HEK293 (cell line): ENCODE data around the gene CDYL.

Experiments
- YY1 ChIP-seq: fragments of 450-650 bp; formaldehyde crosslinking; IDR thresholded peaks from 2 replicates; pipeline ENCODE4 v1.5.1; 2018; ENCODE audit warnings: missing biosample characterization, missing genetic modification characterization
- ZNF24 ChIP-seq: fragments of 450-650 bp; formaldehyde crosslinking; IDR thresholded peaks from 2 replicates; pipeline ENCODE4 v1.5.1; 2016; ENCODE audit warnings: missing biosample characterization, missing genetic modification characterization
- ZNF350 ChIP-seq: fragments of 450-650 bp; formaldehyde crosslinking; IDR thresholded peaks from 2 replicates; pipeline ENCODE4 v1.5.0; 2017; ENCODE audit warnings: missing biosample characterization, mild to moderate bottlenecking, missing genetic modification characterization
- ZNF37A ChIP-seq: fragments of 450-650 bp; IDR thresholded peaks from 2 replicates; pipeline ENCODE4 v1.5.1; 2018; ENCODE audit warnings: missing biosample characterization, missing genetic modification characterization
- ZNF600 ChIP-seq: fragments of 450-650 bp; formaldehyde crosslinking; IDR thresholded peaks from 2 replicates; pipeline ENCODE4 v1.5.1; 2016; ENCODE audit warnings: missing biosample characterization, missing genetic modification characterization
- ZNF830 ChIP-seq: fragments of 450-650 bp; IDR thresholded peaks from 2 replicates; pipeline ENCODE4 v1.5.0; 2018; ENCODE audit warnings: missing biosample characterization, missing genetic modification characterization, low read depth, mild to moderate bottlenecking, moderate library complexity
- TF ChIP-seq, protein P1 (sequence below): fragments of 450-650 bp; formaldehyde crosslinking; IDR thresholded peaks from 2 replicates; pipeline ENCODE4 v1.5.1; 2016; ENCODE audit warnings: missing biosample characterization, missing genetic modification characterization
- TF ChIP-seq, protein P2 (sequence below): fragments of 450-650 bp; formaldehyde crosslinking; IDR thresholded peaks from 2 replicates; pipeline ENCODE4 v1.5.1; 2016; ENCODE audit warnings: missing biosample characterization, missing genetic modification characterization
- TF ChIP-seq, protein P3 (sequence below): fragments of 450-650 bp; formaldehyde crosslinking; IDR thresholded peaks from 2 replicates; pipeline ENCODE4; 2016; ENCODE audit warnings: missing biosample characterization, missing genetic modification characterization

DNA sequence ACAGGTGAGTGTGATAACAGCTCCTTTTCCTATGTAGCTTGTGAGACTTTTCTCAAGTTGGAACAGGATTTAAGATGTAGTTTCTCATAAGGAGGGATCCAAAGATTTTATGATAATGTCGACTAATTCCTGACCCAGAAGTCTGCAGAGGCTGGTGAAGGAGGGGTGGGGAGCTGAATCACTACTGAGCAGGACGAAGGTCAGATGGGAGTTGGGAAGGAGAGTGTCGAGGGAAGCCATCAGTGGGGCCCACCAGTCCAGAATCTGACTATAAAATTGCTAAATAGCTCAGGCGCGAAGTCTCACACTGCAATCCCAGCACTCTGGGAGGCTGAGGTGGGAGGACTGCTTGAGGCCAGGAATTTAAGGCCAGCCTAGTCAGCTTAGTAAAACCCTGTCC, 32.3 kb upstream of the CDYL start:
- TF ChIP-seq, protein P1, sequence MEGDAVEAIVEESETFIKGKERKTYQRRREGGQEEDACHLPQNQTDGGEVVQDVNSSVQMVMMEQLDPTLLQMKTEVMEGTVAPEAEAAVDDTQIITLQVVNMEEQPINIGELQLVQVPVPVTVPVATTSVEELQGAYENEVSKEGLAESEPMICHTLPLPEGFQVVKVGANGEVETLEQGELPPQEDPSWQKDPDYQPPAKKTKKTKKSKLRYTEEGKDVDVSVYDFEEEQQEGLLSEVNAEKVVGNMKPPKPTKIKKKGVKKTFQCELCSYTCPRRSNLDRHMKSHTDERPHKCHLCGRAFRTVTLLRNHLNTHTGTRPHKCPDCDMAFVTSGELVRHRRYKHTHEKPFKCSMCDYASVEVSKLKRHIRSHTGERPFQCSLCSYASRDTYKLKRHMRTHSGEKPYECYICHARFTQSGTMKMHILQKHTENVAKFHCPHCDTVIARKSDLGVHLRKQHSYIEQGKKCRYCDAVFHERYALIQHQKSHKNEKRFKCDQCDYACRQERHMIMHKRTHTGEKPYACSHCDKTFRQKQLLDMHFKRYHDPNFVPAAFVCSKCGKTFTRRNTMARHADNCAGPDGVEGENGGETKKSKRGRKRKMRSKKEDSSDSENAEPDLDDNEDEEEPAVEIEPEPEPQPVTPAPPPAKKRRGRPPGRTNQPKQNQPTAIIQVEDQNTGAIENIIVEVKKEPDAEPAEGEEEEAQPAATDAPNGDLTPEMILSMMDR (tag by site-specific recombination): no peak
- TF ChIP-seq ZNF350: no peak
- TF ChIP-seq, protein P2, sequence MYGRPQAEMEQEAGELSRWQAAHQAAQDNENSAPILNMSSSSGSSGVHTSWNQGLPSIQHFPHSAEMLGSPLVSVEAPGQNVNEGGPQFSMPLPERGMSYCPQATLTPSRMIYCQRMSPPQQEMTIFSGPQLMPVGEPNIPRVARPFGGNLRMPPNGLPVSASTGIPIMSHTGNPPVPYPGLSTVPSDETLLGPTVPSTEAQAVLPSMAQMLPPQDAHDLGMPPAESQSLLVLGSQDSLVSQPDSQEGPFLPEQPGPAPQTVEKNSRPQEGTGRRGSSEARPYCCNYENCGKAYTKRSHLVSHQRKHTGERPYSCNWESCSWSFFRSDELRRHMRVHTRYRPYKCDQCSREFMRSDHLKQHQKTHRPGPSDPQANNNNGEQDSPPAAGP (tag by site-specific recombination): no peak
- no peak for TF ChIP-seq ZNF24
- TF ChIP-seq, protein P3, sequence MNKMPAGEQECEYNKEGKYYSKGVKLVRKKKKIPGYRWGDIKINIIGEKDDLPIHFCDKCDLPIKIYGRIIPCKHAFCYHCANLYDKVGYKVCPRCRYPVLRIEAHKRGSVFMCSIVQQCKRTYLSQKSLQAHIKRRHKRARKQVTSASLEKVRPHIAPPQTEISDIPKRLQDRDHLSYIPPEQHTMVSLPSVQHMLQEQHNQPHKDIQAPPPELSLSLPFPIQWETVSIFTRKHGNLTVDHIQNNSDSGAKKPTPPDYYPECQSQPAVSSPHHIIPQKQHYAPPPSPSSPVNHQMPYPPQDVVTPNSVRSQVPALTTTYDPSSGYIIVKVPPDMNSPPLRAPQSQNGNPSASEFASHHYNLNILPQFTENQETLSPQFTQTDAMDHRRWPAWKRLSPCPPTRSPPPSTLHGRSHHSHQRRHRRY (tag by site-specific recombination): no peak
- no peak for TF ChIP-seq YY1 (tag by site-specific recombination)
- TF ChIP-seq ZNF830 (tag by site-specific recombination): no peak
- no peak for TF ChIP-seq ZNF600
- TF ChIP-seq ZNF37A: no peak
